Measurements from ENCODE around the gene HCFC2. TPM values are rescaled to one million over a fixed set of nuclear protein-coding genes. Genes with fewer than 3 reads are reported as not detected.

HCFC2 gene
- total and polyA plus RNA-seq, 8 donors = 2.9 to 50.1 (median 11.9) TPM

DNA sequence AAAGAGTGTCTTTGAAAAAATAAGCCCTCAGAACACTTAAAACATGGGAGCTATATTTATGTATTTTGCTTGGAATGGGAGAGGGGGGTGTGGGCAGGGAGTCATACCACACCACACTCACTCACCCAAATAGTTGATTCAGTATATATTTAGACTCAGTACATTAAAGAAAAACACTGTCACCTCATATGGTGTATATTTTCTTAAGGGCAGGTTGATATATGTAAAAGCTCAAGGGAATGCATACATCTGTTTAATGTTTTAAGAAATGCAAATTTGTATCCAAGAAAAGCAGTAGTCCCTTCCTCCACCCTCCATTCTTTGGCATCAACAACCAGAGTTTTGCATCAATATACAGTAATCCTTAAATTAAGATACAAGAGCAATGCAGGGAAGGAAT is 72.2 kb downstream of the HCFC2 start:
- intact Hi-C loops (cut with DNase I; ENCODE audit: low total_unique reads) = no loop called here
- H3K27ac ChIP-seq = peak overlapping the region in 3 of 5 donors; percentile 86 to 97 (median 93)
- H3K36me3 ChIP-seq = peaks cover 0 to 28% (median 27%) of the 10 kb centered on the region in 4 donors
- peaks cover 30 to 61% (median 40%) of the 10 kb centered on the region in 4 donors for H3K4me1 ChIP-seq
- no peak for TF ChIP-seq EP300 (IDR thresholded peaks at IDR 0.05)
- H3K4me3 ChIP-seq = peak overlapping the region; percentile 76 to 89 (median 84)
- no peaks in the 10 kb centered on the region for H3K9me3 ChIP-seq
- H3K27me3 ChIP-seq = no peaks in the 10 kb centered on the region
- peak in 1 of 2 donors; percentile 38 for DNase-seq

DNA sequence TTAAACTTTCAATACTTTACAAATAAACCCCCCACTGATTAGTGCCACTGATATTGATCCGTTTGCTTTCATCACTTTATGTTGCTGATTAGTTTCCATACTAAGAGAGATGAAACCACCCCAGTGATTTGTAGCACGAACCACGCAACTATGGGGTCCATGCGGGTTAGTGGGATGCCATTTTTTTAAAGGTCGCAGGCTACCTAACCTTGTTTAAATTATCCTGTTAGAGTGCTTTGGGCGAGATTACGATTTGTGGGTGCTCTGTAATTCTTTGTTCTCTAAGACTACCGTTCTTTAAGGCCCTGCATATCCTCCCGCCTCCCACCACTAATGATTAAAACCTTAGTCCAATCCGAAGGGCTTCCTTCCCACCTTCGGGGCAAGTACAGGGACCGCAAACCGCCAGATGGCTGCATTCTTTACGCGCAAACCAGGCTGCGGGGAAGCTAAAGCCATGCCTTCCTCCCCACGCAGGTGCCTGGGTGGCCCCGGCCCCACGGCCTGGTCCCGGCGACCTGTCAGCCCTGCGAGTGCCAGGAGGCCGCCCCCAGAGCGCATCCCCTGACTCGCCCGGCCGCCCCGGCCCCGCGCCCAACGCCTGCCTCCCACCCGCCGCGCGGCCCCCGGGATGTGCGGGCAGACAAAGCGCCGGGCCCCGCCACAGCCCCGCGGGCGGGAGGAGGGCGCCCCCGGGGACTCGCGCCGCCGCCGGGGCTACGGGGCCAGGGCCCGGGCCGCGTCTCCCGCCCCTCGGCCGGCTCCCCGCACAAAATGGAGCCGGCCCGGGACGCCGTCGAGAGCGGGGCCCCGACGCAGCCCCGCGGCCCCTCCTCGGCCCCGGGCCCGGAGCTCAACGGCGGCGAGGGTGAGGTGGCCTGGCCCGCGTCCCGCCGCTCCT is 72.9 kb downstream of the HCFC2 start:
- 0 to 1% (median 0%) methylated on average over 15 to 77 of the region's 78 CpGs for WGBS, 5 donors
- intact Hi-C loops (cut with DNase I; ENCODE audit: low total_unique reads) = no loop called here
- H3K36me3 ChIP-seq = peaks cover 0 to 22% (median 21%) of the 10 kb centered on the region in 4 donors
- peak overlapping the region; percentile 76 to 89 (median 84) for H3K4me3 ChIP-seq
- DNase-seq = peak; percentile 34 to 77
- peaks cover 26 to 54% (median 35%) of the 10 kb centered on the region in 4 donors for H3K4me1 ChIP-seq
- no peak for TF ChIP-seq POLR2A (IDR thresholded peaks at IDR 0.05)
- TF ChIP-seq EP300 (IDR thresholded peaks at IDR 0.05) = no peak
- no peak for TF ChIP-seq POLR2AphosphoS5 (IDR thresholded peaks at IDR 0.05)
- TF ChIP-seq, protein P1, sequence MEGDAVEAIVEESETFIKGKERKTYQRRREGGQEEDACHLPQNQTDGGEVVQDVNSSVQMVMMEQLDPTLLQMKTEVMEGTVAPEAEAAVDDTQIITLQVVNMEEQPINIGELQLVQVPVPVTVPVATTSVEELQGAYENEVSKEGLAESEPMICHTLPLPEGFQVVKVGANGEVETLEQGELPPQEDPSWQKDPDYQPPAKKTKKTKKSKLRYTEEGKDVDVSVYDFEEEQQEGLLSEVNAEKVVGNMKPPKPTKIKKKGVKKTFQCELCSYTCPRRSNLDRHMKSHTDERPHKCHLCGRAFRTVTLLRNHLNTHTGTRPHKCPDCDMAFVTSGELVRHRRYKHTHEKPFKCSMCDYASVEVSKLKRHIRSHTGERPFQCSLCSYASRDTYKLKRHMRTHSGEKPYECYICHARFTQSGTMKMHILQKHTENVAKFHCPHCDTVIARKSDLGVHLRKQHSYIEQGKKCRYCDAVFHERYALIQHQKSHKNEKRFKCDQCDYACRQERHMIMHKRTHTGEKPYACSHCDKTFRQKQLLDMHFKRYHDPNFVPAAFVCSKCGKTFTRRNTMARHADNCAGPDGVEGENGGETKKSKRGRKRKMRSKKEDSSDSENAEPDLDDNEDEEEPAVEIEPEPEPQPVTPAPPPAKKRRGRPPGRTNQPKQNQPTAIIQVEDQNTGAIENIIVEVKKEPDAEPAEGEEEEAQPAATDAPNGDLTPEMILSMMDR (IDR thresholded peaks at IDR 0.05) = no peak
- peak overlapping the region; percentile 82 to 97 (median 86) for H3K27ac ChIP-seq
- no peaks in the 10 kb centered on the region for H3K9me3 ChIP-seq
- H3K27me3 ChIP-seq = no peaks in the 10 kb centered on the region

DNA sequence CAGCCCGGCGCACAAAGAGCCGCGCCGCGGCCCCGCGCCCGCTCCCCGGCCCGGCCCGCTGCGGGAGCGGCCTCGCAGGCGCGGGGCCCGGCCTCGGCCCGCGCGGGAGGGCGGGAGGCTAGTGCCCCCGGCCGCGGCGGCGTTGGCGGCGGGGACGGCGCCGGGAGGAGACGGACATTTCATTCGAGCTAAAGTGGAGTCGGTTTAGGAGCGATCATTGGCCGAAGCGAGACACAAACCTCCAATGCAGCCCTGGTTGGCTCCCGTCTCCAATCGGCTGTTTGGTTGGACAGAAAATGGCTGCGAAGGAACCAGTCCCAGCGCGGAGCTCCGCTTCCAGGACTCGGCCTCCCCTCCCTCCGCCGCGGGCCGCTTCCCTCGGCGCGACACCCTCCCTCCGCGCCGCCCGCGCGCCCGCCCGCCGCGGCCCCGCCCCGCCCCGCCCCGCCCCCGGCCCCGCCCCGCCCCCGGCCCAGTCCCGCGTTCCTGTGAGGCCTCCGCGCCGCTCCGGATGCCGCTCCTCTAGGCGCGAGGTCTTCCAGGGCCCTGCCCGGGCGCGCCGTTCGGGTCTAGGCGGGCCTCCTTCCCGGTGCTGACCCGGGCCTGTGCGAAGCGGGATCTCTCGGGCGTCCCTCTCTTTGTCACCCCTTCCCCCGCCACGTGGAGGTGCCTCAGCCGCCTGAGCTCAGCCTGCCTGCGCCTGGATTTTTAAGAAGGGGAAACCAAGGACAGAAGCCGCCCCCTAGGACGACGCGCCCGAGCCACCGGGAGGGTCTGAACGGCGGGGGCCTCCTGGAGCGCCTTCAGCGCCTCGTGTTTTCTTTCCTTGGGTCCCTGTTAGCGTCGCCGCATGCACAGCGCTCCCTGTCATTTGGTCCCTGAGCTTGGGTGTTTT is 73.8 kb downstream of the HCFC2 start, which contains the start of gene NFYB:
NFYB (minus strand) TSS at position 309 of the 895 bp plus-strand sequence. CDS start 2,757 bp downstream, outside the sequence.
- Histone ChIP-seq H3K4me1 (peaks cover 17 to 45% (median 32%) of the 10 kb centered on the region in 4 donors), H3K27me3 (no peaks in the 10 kb centered on the region), H3K36me3 (peaks cover 0 to 14% (median 12%) of the 10 kb centered on the region in 4 donors), H3K4me3 (peak within 1 kb of the TSS; percentile 76 to 89 (median 84)), H3K9me3 (no peaks in the 10 kb centered on the region), H3K27ac (peak within 1 kb of the TSS; percentile 82 to 97 (median 86))
- peak; percentile 96 to 99 for DNase-seq
- WGBS, 5 donors = 4 to 20% (median 5%) methylated on average over 18 to 111 of the region's 111 CpGs
- TF ChIP-seq, protein P1 (IDR thresholded peaks at IDR 0.05) = no peak
- TF ChIP-seq POLR2AphosphoS5 (IDR thresholded peaks at IDR 0.05) (peak; percentile 59 to 83 (median 76)), EP300 (IDR thresholded peaks at IDR 0.05) (no peak), POLR2A (IDR thresholded peaks at IDR 0.05) (peak in 1 of 4 donors; percentile 11)
- intact Hi-C loops (cut with DNase I; ENCODE audit: low total_unique reads) = no loop called here

DNA sequence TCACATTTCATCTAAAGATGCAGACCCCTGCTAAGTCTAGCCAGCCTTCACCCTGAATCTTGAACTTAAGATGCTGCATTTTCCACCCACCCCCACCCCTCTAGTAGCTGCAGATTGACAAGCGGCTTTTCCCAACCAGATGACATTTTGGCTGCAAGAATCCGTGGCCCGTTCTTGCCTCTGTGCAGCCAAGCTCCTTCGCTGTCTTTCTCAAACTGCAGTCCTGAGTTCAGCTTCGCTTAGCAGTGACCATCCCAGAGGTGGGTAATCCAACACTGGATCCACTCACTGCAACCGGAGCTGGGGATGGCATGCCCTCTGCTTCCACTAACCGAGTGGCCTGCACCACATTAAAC is 74.4 kb downstream of the HCFC2 start:
- H3K9me3 ChIP-seq = no peaks in the 10 kb centered on the region
- no peak for TF ChIP-seq POLR2A (IDR thresholded peaks at IDR 0.05)
- no peak for TF ChIP-seq EP300 (IDR thresholded peaks at IDR 0.05)
- no peak for TF ChIP-seq POLR2AphosphoS5 (IDR thresholded peaks at IDR 0.05)
- TF ChIP-seq, protein P1 (IDR thresholded peaks at IDR 0.05) = no peak
- intact Hi-C loops (cut with DNase I; ENCODE audit: low total_unique reads) = no loop called here
- no peaks in the 10 kb centered on the region for H3K27me3 ChIP-seq
- peak overlapping the region in 4 of 5 donors; percentile 81 to 97 (median 88) for H3K27ac ChIP-seq
- peaks cover 17 to 39% (median 32%) of the 10 kb centered on the region in 4 donors for H3K4me1 ChIP-seq
- peaks cover 0 to 8% (median 6%) of the 10 kb centered on the region in 4 donors for H3K36me3 ChIP-seq
- 69 to 88% (median 83%) methylated on average over 7 of the region's 7 CpGs for WGBS, 5 donors
- peak overlapping the region; percentile 43 to 51 (median 46) for H3K4me3 ChIP-seq
- DNase-seq = peak in 1 of 2 donors; percentile 53
